NB4 (cell line): Measurements from ENCODE around the gene PRDX5.

Source experiments
- POLR2A ChIP-seq: IDR thresholded peaks from 2 replicates; pipeline ENCODE4 v1.6.1; 2011; ENCODE audit warnings: mild to moderate bottlenecking; ENCODE audit not compliant: insufficient read length; ENCODE audit errors: extremely low read depth
- TF ChIP-seq, protein P1 (sequence below): IDR thresholded peaks from one replicate; pipeline ENCODE4 v1.5.1; 2012; ENCODE audit warnings: low read depth, low read length

DNA sequence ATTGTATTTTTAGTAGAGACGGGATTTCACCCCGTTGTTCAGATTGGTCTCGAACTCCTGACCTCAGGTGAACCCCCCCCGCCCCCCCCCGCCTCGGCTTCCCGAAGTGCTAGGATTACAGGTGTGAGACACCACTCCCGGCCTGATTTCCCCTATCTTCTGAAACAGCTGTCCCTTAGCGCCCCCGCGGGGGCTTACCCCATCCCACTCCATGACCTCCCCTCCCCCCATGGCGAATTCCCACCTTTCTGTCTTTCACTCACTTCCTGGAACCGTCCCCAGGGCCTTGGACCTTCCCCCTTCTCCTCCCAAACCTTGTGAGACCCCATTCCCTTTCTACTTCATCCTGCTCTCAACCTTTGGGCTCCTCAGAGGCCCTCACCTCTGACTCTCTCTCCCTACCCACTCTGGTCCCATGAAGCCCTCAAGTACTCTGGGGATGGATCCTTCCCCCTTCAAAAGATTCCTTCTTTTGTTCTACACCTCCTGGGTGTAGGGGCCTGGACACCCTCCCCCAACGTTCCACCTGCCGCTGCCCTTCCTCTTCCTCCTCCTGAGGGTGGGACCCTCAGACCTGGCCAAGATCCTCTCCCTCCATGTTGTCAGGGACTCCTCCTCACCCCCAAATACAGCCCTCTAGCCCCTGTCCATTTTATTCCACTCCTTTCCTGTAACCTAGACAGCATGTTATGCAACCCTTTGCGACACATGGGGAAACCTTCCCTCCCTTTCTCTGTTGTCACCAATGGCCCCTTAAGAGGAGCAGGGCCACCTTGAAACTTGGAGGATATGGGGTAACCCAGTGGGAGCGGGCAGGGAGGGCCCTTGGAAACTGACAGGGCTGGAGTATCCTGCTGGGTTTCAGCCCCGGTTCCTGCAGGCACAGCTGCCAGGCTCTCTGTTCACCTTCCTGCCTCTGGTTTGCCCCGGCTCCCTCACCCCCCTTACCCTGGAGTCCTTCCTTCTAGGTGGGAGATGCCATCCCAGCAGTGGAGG lies 1.1 kb downstream of the PRDX5 start:
- TF ChIP-seq, protein P1, sequence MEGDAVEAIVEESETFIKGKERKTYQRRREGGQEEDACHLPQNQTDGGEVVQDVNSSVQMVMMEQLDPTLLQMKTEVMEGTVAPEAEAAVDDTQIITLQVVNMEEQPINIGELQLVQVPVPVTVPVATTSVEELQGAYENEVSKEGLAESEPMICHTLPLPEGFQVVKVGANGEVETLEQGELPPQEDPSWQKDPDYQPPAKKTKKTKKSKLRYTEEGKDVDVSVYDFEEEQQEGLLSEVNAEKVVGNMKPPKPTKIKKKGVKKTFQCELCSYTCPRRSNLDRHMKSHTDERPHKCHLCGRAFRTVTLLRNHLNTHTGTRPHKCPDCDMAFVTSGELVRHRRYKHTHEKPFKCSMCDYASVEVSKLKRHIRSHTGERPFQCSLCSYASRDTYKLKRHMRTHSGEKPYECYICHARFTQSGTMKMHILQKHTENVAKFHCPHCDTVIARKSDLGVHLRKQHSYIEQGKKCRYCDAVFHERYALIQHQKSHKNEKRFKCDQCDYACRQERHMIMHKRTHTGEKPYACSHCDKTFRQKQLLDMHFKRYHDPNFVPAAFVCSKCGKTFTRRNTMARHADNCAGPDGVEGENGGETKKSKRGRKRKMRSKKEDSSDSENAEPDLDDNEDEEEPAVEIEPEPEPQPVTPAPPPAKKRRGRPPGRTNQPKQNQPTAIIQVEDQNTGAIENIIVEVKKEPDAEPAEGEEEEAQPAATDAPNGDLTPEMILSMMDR: no peak
- no peak for TF ChIP-seq POLR2A
